H9 (cell line): Measurements from ENCODE around the gene CALM1. TPM values are rescaled to one million over a fixed set of nuclear protein-coding genes. Genes with fewer than 3 reads are reported as not detected.

Source experiments
- DNase-seq: peaks from one replicate; pipeline ENCODE4 v3.0.0-alpha.2; 2017
- H2AFZ ChIP-seq: one replicate; pipeline ENCODE4 v1.6.1; 2013; ENCODE audit warnings: mild to moderate bottlenecking, low read length, control low read depth, moderate library complexity
- H2AK5ac ChIP-seq: 2 replicates; pipeline ENCODE4 v1.6.1; 2013; ENCODE audit warnings: low read length, control low read depth, mixed read lengths; ENCODE audit not compliant: insufficient read length
- H2BK120ac ChIP-seq: one replicate; pipeline ENCODE4 v1.6.1; 2013; ENCODE audit warnings: low read depth, mild to moderate bottlenecking, low read length, control low read depth, inconsistent platforms; ENCODE audit not compliant: poor library complexity, severe bottlenecking
- H2BK12ac ChIP-seq: 2 replicates; pipeline ENCODE4 v1.6.1; 2013; ENCODE audit warnings: low read length, control low read depth, mixed read lengths, low read depth; ENCODE audit not compliant: insufficient read length
- H2BK15ac ChIP-seq: 2 replicates; pipeline ENCODE4 v1.6.1; 2013; ENCODE audit warnings: low read depth, low read length, control low read depth
- H2BK20ac ChIP-seq: one replicate; pipeline ENCODE4 v1.6.1; 2013; ENCODE audit warnings: low read depth, mild to moderate bottlenecking, low read length, control low read depth, inconsistent platforms; ENCODE audit not compliant: poor library complexity, severe bottlenecking
- H2BK5ac ChIP-seq: 2 replicates; pipeline ENCODE4 v1.6.1; 2013; ENCODE audit warnings: low read length, control low read depth, mixed read lengths; ENCODE audit not compliant: insufficient read length
- H3K14ac ChIP-seq: 2 replicates; pipeline ENCODE4 v1.6.1; 2013; ENCODE audit warnings: low read length, control low read depth; ENCODE audit not compliant: insufficient read depth
- H3K18ac ChIP-seq: 2 replicates; pipeline ENCODE4 v1.6.1; 2013; ENCODE audit warnings: low read depth, mild to moderate bottlenecking, mixed read lengths, low read length, control low read depth; ENCODE audit not compliant: insufficient read length
- H3K23ac ChIP-seq: 2 replicates; pipeline ENCODE4 v1.6.1; 2013; ENCODE audit warnings: low read length, control low read depth, mixed read lengths, low read depth; ENCODE audit not compliant: insufficient read length
- H3K23me2 ChIP-seq: 2 replicates; pipeline ENCODE4 v1.6.1; 2013; ENCODE audit warnings: low read depth, mild to moderate bottlenecking, mixed read lengths, low read length, control low read depth; ENCODE audit not compliant: insufficient read length, poor library complexity, severe bottlenecking
- H3K27ac ChIP-seq: 2 replicates; pipeline ENCODE4 v1.5.1; 2013; ENCODE audit warnings: low read length, control low read depth, mixed read lengths, low read depth; ENCODE audit not compliant: insufficient read length
- H3K27me3 ChIP-seq: 2 replicates; pipeline ENCODE4 v1.6.1; 2013; ENCODE audit warnings: low read length, control low read depth, inconsistent platforms; ENCODE audit not compliant: insufficient read depth
- H3K4ac ChIP-seq: 2 replicates; pipeline ENCODE4 v1.6.1; 2013; ENCODE audit warnings: low read depth, mild to moderate bottlenecking, control low read depth, inconsistent platforms, low read length, moderate library complexity
- H3K4me1 ChIP-seq: 2 replicates; pipeline ENCODE4 v1.6.1; 2013; ENCODE audit warnings: low read length, control low read depth, inconsistent platforms; ENCODE audit not compliant: insufficient read depth
- H3K4me2 ChIP-seq: 2 replicates; pipeline ENCODE4 v1.6.1; 2013; ENCODE audit warnings: low read length, control low read depth, mixed read lengths; ENCODE audit not compliant: insufficient read length, insufficient read depth
- H3K56ac ChIP-seq: 2 replicates; pipeline ENCODE4 v1.6.1; 2013; ENCODE audit warnings: low read depth, mild to moderate bottlenecking, mixed read lengths, low read length, control low read depth; ENCODE audit not compliant: insufficient read length
- H3K79me1 ChIP-seq: 2 replicates; pipeline ENCODE4 v1.6.1; 2013; ENCODE audit warnings: low read depth, mild to moderate bottlenecking, moderate library complexity, low read length, control low read depth, inconsistent platforms; ENCODE audit not compliant: insufficient read depth, poor library complexity, severe bottlenecking
- H3K79me2 ChIP-seq: 2 replicates; pipeline ENCODE4 v1.6.1; 2013; ENCODE audit warnings: low read length, control low read depth, inconsistent platforms; ENCODE audit not compliant: insufficient read depth
- H3K9ac ChIP-seq: 2 replicates; pipeline ENCODE4 v1.6.1; 2013; ENCODE audit warnings: low read length, control low read depth, mixed read lengths; ENCODE audit not compliant: insufficient read length; ENCODE audit errors: extremely low read depth
- H3K9me3 ChIP-seq: one replicate; pipeline ENCODE4 v1.6.1; 2013; ENCODE audit warnings: low read depth, low read length, inconsistent platforms; ENCODE audit not compliant: control insufficient read depth
- H3T11ph ChIP-seq: one replicate; pipeline ENCODE4 v1.6.1; 2013; ENCODE audit warnings: mild to moderate bottlenecking, low read length, control low read depth, inconsistent platforms
- H4K20me1 ChIP-seq: one replicate; pipeline ENCODE4 v1.6.1; 2013; ENCODE audit not compliant: control insufficient read depth, insufficient read length, insufficient read depth
- H4K5ac ChIP-seq: 2 replicates; pipeline ENCODE4 v1.6.1; 2013; ENCODE audit warnings: low read depth, mild to moderate bottlenecking, mixed read lengths, low read length, control low read depth; ENCODE audit not compliant: insufficient read length
- H4K8ac ChIP-seq: replicated peaks from 2 replicates; pipeline ENCODE4 v1.6.1; 2013; ENCODE audit warnings: low read length, control low read depth, mixed read lengths, low read depth; ENCODE audit not compliant: insufficient read length
- H4K91ac ChIP-seq: 2 replicates; pipeline ENCODE4 v1.6.1; 2013; ENCODE audit warnings: low read depth, mild to moderate bottlenecking, moderate library complexity, mixed read lengths, low read length, control low read depth; ENCODE audit not compliant: insufficient read length
- H3K27ac Mint-ChIP-seq, 3 experiments: 2 replicates in 2 of 3; 3 replicates in 1 of 3; pipeline ENCODE4 v1.8.0; 2020 to 2021; ENCODE audit warnings: mixed read lengths in 3 of 3, mild to moderate bottlenecking in 1 of 3, moderate library complexity in 1 of 3
- H3K27me3 Mint-ChIP-seq: 2 replicates; pipeline ENCODE4 v1.8.0; 2021; ENCODE audit warnings: low read depth, mild to moderate bottlenecking, moderate library complexity, mixed read lengths
- H3K36me3 Mint-ChIP-seq, 3 experiments: 2 replicates in 2 of 3; 3 replicates in 1 of 3; pipeline ENCODE4 v1.8.0; 2020 to 2021; ENCODE audit warnings: low read depth in 3 of 3, mixed read lengths in 3 of 3; ENCODE audit not compliant: insufficient read depth in 1 of 3
- H3K4me1 Mint-ChIP-seq, 2 experiments: 2 replicates each; pipeline ENCODE4 v1.8.0; 2020; ENCODE audit warnings: mixed read lengths in 2 of 2
- H3K4me3 Mint-ChIP-seq, 2 experiments: 2 replicates in 1 of 2; 3 replicates in 1 of 2; pipeline ENCODE4 v1.8.0; 2020 to 2021; ENCODE audit warnings: mild to moderate bottlenecking in 2 of 2, mixed read lengths in 2 of 2, moderate library complexity in 1 of 2
- H3K9me3 Mint-ChIP-seq, 2 experiments: 2 replicates in 1 of 2; 3 replicates in 1 of 2; pipeline ENCODE4 v1.8.0; 2020; ENCODE audit warnings: mild to moderate bottlenecking in 2 of 2, mixed read lengths in 2 of 2, moderate library complexity in 1 of 2
- WGBS: extraction: QIAGEN DNeasy Blood & Tissue Kit; methylation state at CpG from one replicate; pipeline ENCODE4 v1.1.7; 2013; ENCODE audit warnings: missing lambda C conversion rate, low lambda C conversion rate, mixed read lengths; ENCODE audit not compliant: insufficient read length; ENCODE audit errors: extremely low coverage; 5-methylcytosine and 5-hydroxymethylcytosine counted together
- total RNA-seq: library from RNA; stranded (reverse); gene quantifications from 2 replicates; pipeline ENCODE4 v1.2.1, GENCODE V29; 2021
- TF ChIP-seq, protein P1 (sequence below): fragments of 200-600 bp; sonication (generic); conservative IDR thresholded peaks from 3 replicates; pipeline ENCODE4 v1.8.0; 2021; ENCODE audit warnings: antibody characterized with exemption, mild to moderate bottlenecking

CALM1 gene
- total RNA-seq, 1 experiment from 2014 or later = 354 TPM

DNA sequence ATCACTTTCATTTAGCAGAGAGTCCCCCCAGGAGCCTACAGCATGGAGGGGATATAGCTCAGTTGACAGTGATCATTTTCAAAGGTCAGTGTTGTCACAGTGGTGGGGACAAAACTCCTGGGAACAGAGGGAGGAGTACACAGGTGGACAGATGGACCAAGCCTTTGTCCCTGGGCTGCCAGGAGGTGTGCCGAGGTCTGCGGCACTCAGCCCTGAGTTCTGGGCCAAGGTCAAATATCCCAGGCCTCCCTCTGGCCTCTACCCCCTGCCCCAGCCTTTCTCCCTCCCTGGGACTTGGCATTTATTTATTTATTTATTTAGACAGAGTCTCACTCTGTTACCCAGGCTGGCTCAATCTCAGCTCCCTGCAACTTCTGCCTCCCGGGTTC lies 24.8 kb downstream of the CALM1 start:
- Mint-ChIP-seq H3K4me1 (peaks cover 18 to 19% of the 10 kb centered on the region in 2 experiments), H3K9me3 (peaks cover 6% of the 10 kb centered on the region in 2 experiments; a peak in 4 of 5 replicates), H3K36me3 (no peaks in the 10 kb centered on the region; a peak in 1 of 7 replicates), H3K4me3 (no peak overlapping the region), H3K27ac (peak overlapping the region in 1 of 3 experiments; percentile 92; a peak in 1 of 7 replicates), H3K27me3 (no peaks in the 10 kb centered on the region; the same call in 1 of the 2 replicates)
- H2AK5ac ChIP-seq = no peak overlapping the region
- no peak overlapping the region for H3K4ac ChIP-seq
- TF ChIP-seq, protein P1, sequence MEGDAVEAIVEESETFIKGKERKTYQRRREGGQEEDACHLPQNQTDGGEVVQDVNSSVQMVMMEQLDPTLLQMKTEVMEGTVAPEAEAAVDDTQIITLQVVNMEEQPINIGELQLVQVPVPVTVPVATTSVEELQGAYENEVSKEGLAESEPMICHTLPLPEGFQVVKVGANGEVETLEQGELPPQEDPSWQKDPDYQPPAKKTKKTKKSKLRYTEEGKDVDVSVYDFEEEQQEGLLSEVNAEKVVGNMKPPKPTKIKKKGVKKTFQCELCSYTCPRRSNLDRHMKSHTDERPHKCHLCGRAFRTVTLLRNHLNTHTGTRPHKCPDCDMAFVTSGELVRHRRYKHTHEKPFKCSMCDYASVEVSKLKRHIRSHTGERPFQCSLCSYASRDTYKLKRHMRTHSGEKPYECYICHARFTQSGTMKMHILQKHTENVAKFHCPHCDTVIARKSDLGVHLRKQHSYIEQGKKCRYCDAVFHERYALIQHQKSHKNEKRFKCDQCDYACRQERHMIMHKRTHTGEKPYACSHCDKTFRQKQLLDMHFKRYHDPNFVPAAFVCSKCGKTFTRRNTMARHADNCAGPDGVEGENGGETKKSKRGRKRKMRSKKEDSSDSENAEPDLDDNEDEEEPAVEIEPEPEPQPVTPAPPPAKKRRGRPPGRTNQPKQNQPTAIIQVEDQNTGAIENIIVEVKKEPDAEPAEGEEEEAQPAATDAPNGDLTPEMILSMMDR = no peak
- no peak overlapping the region for H3K56ac ChIP-seq
- no peak overlapping the region for H3K23ac ChIP-seq
- H3K14ac ChIP-seq = no peak overlapping the region
- no peak overlapping the region for H4K8ac ChIP-seq
- no peaks in the 10 kb centered on the region for H3K4me1 ChIP-seq
- H3K79me1 ChIP-seq = no peaks in the 10 kb centered on the region
- H4K5ac ChIP-seq = no peak overlapping the region
- no peak for DNase-seq
- H3K23me2 ChIP-seq = no peaks in the 10 kb centered on the region
- no peaks in the 10 kb centered on the region for H3K79me2 ChIP-seq
- no peaks in the 10 kb centered on the region for H3K9me3 ChIP-seq
- no peak overlapping the region for H3K4me2 ChIP-seq
- H2AFZ ChIP-seq = no peak overlapping the region
- no peak overlapping the region for H2BK20ac ChIP-seq
- H4K91ac ChIP-seq = no peak overlapping the region
- H3K9ac ChIP-seq = no peak overlapping the region
- H2BK120ac ChIP-seq = no peak overlapping the region
- no peak overlapping the region for H3K27ac ChIP-seq
- H2BK15ac ChIP-seq = no peak overlapping the region
- WGBS = no CpG with 5 or more reads among the region's 3 CpGs
- H3K18ac ChIP-seq = no peak overlapping the region
- no peak overlapping the region for H3T11ph ChIP-seq
- no peak overlapping the region for H2BK5ac ChIP-seq
- H3K27me3 ChIP-seq = no peaks in the 10 kb centered on the region
- H4K20me1 ChIP-seq = no peaks in the 10 kb centered on the region
- H2BK12ac ChIP-seq = no peak overlapping the region
